ENCODE measurements around the gene HBS1L. TPM values are rescaled to one million over a fixed set of nuclear protein-coding genes. Genes with fewer than 3 reads are reported as not detected.

Gene HBS1L
- polyA plus RNA-seq, 1 donor = 39.5 TPM

- DNase-seq (ENCODE audit: low read depth) = no peak
Observed at GRCh38 chr6:135036731-135037420, 17.7 kb downstream of the HBS1L start.

DNA sequence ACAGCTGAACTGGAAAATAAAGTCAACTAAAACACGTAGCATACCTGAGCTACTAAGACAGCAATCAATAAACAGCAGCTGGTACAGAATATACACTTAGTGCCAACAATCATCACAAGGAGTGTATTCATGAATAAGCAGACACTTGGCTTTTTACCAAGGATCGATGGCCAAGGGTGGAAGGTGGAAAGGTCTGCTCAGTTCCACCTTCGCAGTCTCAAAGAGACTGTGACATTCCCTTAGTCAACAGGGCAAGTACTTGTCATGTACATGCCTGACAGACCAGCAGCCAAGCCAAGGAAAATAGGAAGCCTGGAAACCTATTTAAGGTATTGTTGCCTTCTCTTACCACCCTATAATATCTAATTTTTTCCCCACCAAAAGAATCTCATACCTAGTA, 21.4 kb downstream of the HBS1L start:
- DNase-seq (ENCODE audit: low read depth) = no peak

DNA sequence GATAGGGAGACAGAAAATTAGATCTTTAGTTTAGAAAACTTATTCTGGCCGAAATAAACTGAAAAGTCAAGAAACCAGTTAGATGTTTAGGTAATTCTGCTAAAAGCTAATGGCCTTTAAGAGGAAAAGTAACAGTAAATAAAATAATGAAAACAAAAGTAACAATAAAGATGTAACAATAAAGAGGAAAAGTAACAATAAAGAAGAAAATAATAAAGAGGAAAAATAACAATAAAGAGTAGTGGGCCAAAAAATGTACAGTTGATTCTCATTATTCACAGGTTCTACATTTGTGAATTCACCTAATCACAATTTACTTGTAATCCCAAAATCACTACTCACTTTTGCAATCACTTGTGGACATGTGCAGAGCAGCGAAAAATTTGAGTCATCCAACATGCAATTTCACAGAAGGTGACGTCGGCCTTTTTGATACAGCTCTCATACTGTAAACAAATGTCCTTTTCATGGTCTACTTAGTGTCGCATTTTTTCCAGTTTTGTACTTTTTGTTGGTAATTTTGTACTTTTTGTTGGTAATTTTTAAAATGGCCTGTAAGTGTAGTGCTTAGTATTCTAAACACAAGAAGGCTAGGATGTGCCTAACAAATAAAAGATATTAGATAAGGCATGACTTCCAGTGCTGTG, 24.0 kb downstream of the HBS1L start:
- DNase-seq (ENCODE audit: low read depth) = no peak

DNA sequence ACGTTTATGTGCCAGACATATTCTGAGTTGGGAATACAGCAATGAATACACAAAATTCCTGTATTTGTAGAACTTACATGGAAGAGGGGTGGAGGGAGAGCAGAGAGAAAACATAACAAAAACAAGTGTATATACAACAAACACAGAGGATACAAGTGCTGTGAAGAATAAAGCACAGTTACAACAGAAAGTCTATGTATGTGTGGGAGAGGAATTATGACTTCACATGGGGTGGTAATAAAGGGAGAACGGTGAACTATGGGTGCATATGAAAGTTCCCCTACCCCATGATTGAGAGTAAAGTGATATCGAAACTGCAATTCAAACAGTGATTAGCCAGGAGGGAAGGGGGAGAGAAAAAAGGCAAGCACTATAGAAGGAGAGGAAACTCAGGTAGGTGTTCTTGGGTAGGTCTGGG, 24.6 kb downstream of the HBS1L start:
- DNase-seq (ENCODE audit: low read depth) = no peak

DNA sequence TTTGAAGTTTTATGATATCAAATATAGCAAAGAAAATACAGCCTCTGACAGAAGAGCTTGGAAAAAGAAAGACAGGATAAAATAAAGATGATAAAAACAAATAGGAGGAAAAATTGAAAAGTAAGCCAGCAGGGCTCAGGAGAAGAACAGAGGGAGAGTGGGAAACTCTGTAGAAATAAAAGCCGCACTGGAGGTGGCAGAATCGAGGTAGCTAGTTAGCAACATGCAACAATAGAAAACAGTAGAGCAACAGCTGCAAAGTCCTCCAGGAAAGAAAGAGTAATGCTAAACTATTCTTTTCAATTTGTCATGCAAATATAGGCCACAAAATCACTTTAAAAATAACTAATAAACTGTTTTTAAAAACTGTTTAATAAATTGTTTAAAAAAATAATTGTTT, 28.8 kb downstream of the HBS1L start:
- DNase-seq (ENCODE audit: low read depth) = no peak

DNA sequence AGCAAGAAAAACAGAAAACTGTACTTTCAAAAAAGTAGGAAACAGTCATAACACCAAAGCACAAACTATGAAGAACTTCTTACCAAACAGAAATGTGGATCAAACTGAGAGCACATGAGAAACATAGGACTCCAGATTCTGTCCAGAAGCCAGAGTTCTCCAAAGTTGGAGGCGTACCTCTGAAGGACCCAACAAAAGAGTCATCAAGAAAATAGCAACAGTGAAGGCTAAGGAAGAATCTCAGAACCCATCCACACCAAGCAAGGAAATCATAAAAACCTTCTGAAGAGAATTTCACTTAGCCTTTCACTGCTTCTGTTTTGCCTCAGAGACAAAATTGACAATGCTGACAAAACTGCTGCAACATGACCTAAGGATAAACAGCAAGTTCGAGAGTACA, 29.4 kb downstream of the HBS1L start:
- no peak for DNase-seq (ENCODE audit: low read depth)

GRCh38 chr6:135022050-135022697, 32.4 kb downstream of the HBS1L start:
- DNase-seq (ENCODE audit: low read depth) = no peak

- DNase-seq (ENCODE audit: low read depth) = no peak
Observed at GRCh38 chr6:135021310-135022049, 33.1 kb downstream of the HBS1L start.

DNA sequence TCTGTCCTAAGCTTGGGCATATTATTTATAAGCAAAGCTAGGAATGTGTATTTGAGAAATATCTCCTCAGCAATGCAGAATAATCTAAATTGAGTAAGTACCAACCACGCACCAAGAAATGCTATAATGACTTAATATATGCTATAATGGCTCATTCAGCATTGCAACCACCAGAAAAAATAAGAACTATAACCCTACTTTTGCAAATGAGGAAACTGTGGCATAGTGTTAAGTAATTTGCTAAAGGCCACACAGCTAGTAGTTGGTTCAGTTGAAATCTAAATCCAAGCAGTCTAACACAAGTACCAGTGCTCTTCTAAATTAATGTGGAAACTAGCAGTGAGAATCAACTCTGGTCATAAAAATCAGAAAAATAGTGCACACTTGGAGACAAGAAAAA, 35.7 kb downstream of the HBS1L start:
- no peak for DNase-seq (ENCODE audit: low read depth)

- DNase-seq (ENCODE audit: low read depth) = no peak
Observed at GRCh38 chr6:135018052-135018451, 36.6 kb downstream of the HBS1L start.

- no peak for DNase-seq (ENCODE audit: low read depth)
Observed at GRCh38 chr6:135014353-135014832, 40.2 kb downstream of the HBS1L start.

- DNase-seq (ENCODE audit: low read depth) = no peak
Observed at GRCh38 chr6:135013211-135013610, 41.4 kb downstream of the HBS1L start.

- DNase-seq (ENCODE audit: low read depth) = no peak
Observed at GRCh38 chr6:135012764-135013163, 41.9 kb downstream of the HBS1L start.

DNA sequence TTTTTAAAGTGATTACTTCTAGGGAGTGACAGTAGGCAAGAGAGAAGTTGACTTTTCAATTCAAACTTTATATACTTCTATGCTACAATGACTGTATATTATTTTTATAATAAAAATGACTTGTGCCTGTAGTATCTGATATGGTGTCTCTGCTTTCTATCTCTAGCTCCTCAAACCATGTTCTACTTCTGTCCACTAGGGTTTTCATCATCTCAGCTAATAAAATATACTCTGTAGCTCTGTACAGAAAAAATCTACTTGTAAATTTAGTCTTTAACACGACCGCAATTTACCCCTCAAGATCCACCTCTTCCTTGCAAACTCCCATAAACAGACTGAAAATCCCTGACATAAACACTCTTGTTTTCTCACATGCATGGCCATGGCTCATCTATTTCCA, 42.3 kb downstream of the HBS1L start:
- no peak for DNase-seq (ENCODE audit: low read depth)

- DNase-seq (ENCODE audit: low read depth) = no peak
Observed at GRCh38 chr6:135008941-135009290, 45.7 kb downstream of the HBS1L start.

GRCh38 chr6:135008072-135008940, 46.3 kb downstream of the HBS1L start:
- no peak for DNase-seq (ENCODE audit: low read depth)

DNA sequence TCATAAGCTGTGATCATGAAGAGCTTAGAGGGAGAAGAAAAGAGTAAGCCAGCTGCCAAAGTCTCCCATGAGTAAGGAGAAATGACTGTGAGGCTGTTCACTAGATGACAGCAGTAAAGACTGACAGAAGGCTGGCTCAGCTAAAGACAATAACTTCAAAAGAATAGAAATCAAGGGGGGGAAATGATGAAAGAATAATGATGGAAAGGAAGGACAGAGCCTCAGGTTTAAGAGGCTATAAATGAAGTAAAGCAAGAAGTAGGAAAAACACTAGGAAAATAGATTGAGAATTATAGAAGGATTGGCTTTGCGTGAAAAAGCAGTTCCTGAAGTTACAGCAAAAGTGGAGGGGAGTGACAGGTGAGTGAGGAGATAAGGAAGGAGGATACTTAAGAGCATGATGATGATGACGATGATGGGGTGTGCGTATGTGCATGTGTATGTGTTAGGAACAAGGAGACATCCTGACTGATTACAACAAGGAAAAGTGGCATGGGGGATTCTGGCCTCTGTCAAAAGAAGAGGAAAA, 48.2 kb downstream of the HBS1L start:
- DNase-seq (ENCODE audit: low read depth) = no peak

DNA sequence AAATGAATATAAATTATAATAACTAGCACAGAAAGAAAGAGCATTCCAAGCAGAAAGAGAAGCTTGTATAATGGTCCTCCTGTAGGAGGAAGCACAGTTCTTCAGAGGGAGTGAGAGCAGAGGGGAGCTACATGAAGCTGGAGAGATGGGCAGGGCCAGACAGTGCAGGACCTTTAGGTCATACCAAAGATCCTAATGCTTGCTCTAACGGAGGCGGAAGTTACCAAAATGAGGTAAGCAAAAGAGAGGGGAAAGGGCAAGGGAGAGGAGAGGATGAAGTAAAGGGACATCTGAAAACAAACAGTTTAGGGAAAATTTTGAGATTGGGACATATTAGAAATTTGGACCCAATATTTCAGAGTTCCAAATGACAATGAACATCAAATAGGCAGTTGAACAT, 50.2 kb downstream of the HBS1L start:
- no peak for DNase-seq (ENCODE audit: low read depth)

DNA sequence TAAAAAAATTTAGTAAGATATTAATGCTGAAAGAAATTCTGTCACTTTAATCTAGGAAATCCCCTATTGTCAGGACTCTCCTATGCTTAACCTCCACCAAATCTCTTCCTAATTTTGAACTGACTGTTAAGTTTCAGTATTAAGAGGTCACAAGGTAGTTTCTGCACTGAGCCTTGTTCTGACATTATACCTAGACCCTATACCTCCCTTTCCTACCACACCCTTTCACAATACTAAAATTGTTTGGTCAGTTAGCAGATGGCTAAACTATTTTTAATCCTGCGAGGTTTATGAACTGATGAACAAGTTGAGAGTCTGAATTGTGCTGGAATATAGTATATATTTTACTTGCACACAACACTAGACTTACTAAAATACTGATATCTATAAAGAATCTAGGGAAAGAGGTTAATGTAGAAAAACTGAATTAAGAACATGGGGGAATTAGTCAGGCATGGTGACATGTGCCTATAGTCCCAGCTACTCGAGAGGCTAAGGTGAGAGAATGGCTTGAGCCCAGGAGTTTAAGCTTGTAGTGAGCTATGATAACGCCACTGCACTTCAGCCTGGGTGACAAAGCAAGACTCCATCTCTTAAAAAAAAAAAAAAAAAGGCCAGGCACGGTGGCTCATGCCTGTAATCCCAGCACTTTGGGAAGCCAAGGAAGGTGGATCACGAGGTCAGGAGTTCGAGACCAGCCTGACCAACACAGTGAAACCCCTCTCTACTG, 51.5 kb downstream of the HBS1L start:
- DNase-seq (ENCODE audit: low read depth) = no peak

DNA sequence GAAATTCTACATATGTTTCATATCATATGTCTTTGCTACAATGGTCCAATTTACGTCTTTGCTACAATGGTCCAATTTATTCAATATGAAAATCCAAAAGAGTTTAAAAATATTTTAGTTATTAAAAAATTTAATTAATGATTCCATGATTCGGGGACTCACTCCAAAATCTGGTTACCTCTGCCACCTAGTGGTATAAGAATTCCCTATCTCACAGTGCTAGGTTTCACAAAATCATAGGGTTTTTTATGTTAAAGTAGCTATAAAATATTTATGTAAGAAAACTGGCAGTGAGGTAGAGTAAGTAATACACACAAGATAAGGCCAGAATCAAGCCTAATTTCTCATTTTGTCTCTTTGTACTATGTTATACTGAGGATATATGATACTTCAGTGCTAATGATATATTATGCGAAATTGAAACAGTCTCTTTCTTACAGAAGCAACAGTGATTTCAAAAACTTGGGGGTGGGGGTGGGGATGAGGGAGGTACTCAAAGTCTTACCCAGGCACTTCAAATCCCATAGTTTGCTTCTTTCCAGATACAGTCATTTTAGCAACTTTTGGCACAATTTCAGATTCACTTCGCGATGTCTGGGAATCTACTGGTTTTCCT, 52.3 kb downstream of the HBS1L start:
- no peak for DNase-seq (ENCODE audit: low read depth)
